GM18526 (cell line): ENCODE measurements around the gene SRPK1.

ENCODE experiments used
- POLR2A ChIP-seq: IDR thresholded peaks from 3 replicates; pipeline ENCODE4 v1.6.1; 2011; ENCODE audit not compliant: insufficient read length; ENCODE audit errors: extremely low read depth

The SRPK1 gene

DNA sequence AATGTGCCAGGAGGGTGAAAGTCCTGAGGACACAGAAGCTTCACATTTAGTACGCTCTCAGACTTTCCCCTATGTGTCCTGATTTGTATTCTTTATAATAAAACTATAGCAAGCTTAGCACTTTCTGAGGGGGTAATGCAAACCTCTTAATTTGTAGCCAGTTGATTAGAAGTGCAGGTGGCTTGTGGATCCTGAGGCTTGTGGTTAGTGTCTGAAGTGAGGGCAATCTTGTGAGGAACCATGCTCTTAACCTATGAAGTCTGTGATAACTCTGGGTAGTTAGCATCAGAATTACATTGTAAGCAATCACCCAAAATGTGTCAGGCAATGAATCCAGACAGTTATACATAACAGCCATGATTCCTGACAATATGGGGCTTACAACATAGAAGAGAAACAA is 64.6 kb downstream of the SRPK1 start:
- TF ChIP-seq POLR2A = no peak

DNA sequence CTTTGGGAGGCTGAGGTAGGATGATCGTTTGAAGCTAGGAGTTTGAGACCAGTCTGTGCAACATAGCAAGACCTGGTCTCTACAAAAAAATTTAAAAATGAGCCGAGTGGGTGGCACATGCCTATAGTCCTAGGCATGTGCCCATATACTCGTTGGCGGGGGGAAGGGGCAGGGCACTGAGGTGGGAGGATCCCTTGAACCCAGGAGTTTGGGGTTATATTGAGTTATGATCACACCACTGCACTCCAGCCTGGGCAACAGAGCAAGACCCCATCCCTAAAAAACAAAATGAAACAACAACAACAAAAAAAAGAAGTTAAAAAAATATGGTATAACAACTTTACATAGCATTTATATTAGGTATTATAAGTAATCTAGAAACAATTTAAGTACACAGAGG is 67.9 kb downstream of the SRPK1 start:
- no peak for TF ChIP-seq POLR2A

DNA sequence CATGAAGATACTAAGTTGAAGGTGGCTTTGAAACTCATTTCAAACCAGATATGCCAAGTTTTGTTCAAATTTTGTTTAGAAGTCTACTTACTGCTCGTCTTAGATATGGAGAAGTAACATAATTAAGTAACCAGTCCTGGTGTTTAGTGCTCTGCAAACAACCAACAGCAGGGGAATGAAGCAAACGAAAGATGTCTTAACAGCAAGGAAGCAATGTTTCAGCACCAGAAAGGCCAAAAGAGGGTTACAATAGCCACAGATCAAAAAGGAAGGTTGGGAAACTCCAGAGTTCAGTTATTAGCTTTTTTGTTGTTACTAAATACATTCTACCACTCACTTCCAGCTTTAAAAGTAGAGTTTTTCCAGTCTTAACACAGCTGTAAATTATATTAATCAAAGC is 70.7 kb downstream of the SRPK1 start:
- TF ChIP-seq POLR2A = no peak

DNA sequence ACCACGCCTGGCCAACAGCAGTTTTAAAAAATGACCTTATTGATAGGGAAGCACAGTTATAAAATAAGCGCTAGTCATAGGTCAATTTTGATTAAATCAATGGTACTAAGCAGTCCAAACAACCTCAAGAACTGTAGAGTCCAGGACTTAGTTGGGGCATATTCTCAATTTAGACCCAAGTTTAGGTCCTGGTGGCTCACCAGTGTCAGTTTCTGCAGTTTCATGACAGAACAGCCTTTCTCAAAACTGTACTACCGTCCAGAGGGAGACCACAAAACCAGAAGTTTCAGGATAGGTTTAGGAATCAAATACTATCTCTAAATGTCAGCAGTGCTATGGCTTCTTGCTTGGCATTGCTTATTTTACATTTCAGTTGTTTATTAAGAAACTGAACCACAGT is 76.6 kb downstream of the SRPK1 start:
- no peak for TF ChIP-seq POLR2A

DNA sequence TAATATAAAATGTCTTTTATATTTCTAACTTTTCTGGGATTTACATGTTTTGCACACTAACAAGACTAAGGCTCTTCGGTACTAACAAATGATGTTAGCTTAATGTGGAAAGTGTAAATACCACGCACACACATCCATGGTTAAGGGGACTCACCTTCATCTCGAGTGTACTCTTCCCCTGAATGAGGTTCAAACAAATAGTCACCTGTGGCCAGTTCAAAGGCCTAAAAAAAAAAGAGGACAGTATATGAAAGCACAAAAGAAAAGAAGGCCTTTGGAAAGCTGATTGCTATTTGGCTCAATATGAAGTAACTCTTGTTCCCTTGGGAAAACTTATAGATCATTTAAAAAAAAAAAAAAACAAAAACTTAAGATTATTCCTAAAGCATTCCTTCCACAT is 78.5 kb downstream of the SRPK1 start:
- TF ChIP-seq POLR2A = no peak

DNA sequence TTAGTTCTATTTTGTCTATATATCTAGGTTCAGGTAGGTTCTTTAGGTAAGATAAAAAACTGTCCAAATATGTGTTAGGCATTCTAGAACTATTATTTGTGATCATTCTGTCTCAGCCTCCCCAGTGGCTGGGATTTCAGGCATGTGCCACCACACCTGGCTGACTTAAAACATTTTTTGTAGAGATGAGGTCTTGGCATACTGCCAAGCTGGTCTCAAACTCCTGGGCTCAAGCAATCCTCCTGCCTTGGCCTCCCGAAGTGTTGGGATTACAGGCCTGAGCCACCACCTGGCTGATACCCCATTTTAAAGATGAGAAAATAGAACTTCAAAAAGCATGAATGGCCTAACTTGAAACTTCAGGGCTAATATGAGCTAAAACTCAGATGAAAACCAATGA is 81.9 kb downstream of the SRPK1 start:
- no peak for TF ChIP-seq POLR2A

DNA sequence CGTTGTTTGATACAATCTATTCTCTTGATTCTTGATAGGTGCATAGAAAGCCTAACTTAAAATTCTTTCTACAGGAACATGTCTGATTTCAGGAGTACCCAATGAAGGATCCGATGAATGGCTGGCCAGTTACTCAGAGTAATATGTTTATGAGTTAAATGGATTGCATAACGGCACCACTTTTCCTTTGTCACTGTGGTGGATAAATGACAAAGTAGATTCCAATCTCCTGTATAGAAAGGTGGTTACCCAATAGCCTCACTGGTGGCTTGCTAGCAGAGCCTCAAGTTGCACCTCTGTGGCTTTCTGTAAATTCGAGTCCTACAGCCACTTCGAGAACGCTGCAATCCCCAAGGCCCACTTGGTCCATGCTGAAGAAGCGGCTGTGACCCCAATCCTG is 87.4 kb downstream of the SRPK1 start:
- TF ChIP-seq POLR2A = no peak

DNA sequence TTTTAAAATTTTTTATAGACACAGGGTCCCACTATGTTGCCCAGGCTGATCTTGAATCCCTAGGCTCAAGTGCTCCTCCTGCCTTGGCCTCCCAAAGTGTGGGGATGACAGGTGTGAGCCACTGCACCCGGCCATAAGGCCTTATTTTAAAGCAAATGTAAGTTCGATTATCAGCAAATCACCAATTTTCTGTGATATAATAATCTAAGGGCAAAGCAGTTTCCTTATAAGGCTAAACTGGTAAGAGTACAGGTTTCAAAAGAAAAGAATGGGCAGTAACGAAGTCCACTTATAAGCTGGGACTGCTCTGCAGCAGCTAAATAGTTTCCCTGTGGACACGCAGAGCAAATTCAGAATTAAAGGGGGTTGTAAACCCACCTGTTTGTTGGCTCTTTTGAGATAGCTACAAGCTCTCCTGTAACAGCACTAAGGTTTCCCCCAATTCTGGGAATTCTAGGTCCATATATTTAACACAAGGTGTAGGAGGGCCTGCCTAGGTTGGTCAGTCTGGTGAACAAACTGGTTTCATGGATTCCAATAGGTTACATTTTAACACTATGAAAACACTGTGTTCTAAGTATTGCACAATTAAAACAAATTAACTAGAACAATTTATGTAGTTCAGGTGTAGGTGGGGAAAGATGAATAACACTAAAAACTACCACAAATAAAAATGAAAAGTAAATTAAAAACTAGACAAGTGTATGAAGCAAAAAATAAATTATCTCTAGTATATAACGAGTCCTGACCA is 89.5 kb downstream of the SRPK1 start:
- no peak for TF ChIP-seq POLR2A

DNA sequence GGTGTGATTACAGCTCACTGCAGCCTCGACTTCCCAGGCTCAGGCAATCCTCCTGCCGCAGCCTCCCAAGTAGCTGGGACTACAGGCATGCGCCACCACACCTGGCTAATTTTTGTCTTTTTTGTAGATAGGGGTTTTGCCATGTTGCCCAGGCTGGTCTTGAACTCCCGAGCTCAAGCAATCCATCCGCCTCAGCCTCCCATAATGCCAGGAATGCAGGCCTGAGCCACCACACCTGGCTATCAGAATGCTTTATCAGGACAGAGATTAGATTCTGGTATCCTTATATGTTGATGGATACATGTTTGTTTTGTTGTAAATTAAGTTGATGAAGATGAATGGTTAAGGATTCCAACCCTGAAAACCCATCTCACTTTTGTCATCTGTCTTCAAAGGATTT is 91.6 kb downstream of the SRPK1 start:
- TF ChIP-seq POLR2A = no peak

DNA sequence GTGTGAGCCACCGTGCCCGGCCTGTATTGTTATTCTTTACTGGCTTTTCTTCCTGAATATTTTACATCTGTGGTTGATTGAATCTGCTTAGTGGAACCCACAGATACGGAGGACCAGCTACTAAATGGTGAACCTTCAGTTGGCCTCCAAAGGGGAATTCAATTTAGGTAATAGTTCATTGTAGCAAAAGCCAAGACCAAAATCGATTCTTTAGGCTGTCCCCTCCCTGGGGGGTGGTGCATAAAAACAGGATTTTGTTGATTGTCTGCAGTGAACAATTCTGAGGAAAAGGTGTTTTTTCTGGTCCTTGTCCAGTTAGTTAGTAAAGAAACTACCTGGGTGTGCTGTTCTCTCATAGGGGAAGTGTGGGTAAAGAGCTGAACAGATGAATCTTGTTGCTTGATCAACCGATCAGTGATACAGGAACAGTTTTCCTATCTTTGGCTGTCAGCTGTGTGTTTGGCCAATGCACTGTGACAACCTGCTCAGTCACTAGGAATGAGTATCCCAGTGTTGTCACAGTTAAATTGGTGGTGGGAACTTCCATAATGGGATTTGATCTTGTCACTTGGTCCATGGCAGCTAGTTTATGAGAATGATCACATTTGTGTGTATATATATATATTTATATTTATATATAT is 96.2 kb downstream of the SRPK1 start:
- TF ChIP-seq POLR2A = no peak

DNA sequence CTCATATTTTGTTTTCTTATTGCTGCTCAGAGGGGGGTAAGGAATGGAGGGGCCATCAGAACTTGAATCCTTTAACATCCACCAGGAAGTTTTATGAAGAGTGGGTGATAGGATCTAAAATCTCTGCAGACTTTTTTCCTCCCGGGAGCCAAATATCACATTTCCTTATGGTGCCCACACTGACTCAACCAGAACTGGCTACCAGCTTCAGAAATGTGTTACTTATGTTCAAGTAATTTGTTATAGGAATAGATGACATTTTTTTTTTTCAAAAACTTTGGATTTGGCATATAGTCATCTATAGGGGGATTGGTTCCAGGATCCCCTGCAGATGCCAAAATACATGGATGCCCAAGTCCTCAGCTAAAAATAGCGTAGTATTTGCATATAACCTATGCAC is 97.3 kb downstream of the SRPK1 start:
- no peak for TF ChIP-seq POLR2A

DNA sequence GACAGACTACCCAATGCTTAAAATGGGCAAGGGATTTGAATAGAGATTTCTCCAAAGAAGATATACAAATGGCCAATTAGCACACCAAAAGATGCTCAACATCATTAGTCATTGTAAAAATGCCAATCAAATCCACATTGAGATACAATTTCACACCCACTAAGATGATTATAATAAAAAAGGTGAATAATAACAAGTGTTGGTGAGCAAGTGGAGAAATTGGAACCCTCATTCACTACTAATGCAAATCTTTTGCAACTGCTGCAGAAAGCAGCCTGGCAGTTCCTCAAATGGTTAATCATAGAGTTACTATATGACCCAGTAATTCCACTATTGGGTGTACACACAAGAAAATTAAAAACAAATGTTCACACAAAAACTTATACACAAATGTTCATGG is 103.4 kb downstream of the SRPK1 start:
- no peak for TF ChIP-seq POLR2A

DNA sequence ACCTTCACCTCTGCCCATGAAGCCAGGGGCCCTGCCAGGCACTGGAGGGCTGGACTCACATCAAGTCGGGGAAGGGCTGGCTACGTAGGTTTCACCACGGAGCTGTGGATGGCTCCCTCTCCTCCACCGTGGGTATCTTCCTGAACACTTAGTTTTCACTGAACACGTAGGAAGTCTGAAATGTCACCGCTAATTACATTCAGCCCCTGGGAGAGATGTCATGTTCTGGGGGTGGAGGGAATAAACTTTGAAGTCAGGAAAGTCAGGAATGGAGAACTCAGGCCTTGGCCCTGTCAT is 109.3 kb downstream of the SRPK1 start:
- no peak for TF ChIP-seq POLR2A

DNA sequence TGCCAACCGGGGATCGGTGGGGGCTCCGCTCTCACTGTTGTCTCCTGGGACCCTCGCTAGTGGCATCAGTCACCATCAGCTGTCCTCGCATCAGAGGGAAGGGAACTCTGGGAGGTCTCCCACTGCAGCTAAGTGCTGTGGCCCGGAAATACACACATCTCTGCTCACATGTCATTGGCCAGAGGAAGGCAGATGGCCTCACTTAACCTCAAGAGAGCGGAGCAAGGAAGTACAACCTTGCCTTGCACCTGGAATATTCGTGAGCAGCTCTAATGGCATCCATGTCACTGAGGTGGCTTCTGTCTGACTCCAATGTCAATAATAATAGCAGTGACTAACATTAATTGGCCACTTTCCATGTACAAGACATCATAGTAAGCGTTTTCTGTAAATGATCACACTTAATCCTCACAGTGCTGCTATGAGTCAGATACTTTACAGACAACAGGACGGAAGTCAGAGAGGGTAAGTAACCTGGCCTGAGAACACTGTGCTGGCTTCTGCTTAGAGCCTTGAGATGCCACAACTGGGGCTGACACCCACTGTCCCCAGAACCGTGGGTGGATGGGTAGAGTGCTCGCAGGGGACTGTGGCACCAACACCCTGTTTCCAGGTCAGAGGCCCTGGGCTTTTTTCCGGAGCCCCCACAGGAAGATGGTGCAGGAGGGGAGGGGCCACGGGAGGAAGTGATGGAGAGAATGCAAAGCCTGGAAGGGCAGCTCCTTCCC is 109.8 kb downstream of the SRPK1 start:
- TF ChIP-seq POLR2A = no peak

DNA sequence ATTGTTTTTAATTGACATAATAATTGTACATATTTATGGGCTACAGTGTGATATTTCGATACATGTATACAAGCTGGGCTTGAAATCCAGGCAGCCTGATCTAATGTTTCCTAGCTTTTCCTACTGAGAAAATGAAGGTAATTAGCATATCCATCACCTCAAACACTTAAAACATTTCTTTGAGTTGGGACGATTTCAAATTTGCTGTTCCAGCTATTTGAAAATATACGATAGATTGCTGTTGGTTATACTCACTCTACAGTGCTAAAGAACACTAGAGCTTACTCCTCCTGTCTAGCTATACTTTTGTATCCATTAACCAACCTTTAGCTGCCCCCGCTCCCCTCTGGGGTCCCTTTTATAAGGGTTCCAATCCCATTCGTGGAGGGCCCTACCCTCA is 111.1 kb downstream of the SRPK1 start:
- TF ChIP-seq POLR2A = no peak

DNA sequence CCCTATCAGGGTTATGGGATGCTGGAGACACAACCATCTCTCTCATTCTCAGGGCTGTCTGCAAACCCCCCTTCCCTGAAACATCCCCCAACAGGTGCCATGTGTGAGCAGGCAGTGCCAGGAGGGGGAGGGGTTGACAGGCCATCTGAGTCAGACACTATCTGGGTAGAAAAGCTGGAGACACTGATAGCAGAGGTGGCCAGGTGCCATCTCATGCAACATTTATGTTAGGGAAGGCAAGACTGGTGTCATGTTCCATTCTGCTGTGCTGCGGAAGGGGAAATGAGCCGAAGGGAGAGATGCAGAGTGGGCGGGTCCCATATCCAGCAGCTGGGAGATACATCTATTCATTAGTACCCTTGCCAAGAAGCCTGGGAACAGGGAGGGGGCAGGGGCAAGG is 112.2 kb downstream of the SRPK1 start:
- TF ChIP-seq POLR2A = no peak
